Measurements from ENCODE around the gene C1orf159. TPM values are rescaled to one million over a fixed set of nuclear protein-coding genes. Genes with fewer than 3 reads are reported as not detected.
A peak's percentile ranks its signal among the peaks of the same experiment; 100 is the strongest.

C1orf159 gene
- total and polyA plus RNA-seq, 2 of the 8 experiments (the other 6 are each of a cell fraction or from before 2014, with no cell fraction given) = 10.0 to 10.9 TPM

- no peak overlapping the region for H3K9ac ChIP-seq (replicated peaks in 1 of 4; ENCODE audit: extremely low read depth in 1 of 4, low read depth in 3 of 4, low read length in 3 of 4)
- peak overlapping the region; percentile 42 to 85 for H3K4me2 ChIP-seq (ENCODE audit: insufficient read depth in 1 of 2, low read depth in 2 of 2, low read length in 2 of 2)
- H3K14ac ChIP-seq (ENCODE audit: insufficient read length) = no peak overlapping the region
- no peak for FAIRE-seq
- no peak overlapping the region for H2AFZ ChIP-seq (ENCODE audit: low read length)
- H3K79me1 ChIP-seq (ENCODE audit: low read depth, low read length) = no peaks in the 10 kb centered on the region
- H3K4ac ChIP-seq (replicated peaks; ENCODE audit: insufficient read length, low read depth, low read length) = no peak overlapping the region
- peaks cover 1 to 19% (median 10%) of the 10 kb centered on the region in 4 experiments; a peak in 6 of 7 replicates for H3K27me3 ChIP-seq (replicated peaks in 1 of 4; ENCODE audit: control insufficient read depth in 3 of 4, extremely low read depth in 1 of 4, insufficient read depth in 3 of 4, low read length in 3 of 4)
- no peaks in the 10 kb centered on the region for H3K36me3 ChIP-seq (ENCODE audit: control insufficient read depth in 2 of 4, insufficient read depth in 4 of 4, low read length in 3 of 4)
- H3K27ac ChIP-seq (ENCODE audit: low read depth, low read length) = no peak overlapping the region
- no peak for TF ChIP-seq FOSL1 (IDR thresholded peaks at IDR 0.05; ENCODE audit: insufficient read depth, low read depth, low read length)
- H3K23me2 ChIP-seq (ENCODE audit: low read depth, low read length) = peaks cover 7% of the 10 kb centered on the region; the same call in 1 of the 2 replicates
- H2AK5ac ChIP-seq (ENCODE audit: low read depth, low read length) = no peak overlapping the region
- peak overlapping the region; percentile 23 to 83 (median 54) for H3K4me3 ChIP-seq (ENCODE audit: extremely low read depth in 1 of 4, insufficient read depth in 2 of 4, low read depth in 3 of 4, low read length in 4 of 4)
- no peak overlapping the region for H2BK12ac ChIP-seq (ENCODE audit: low read depth, low read length)
- H4K5ac ChIP-seq (ENCODE audit: insufficient read length, low read depth, low read length) = no peak overlapping the region
- peaks cover 0 to 11% (median 6%) of the 10 kb centered on the region in 4 experiments; a peak in 5 of 7 replicates for H3K4me1 ChIP-seq (replicated peaks in 1 of 4; ENCODE audit: control insufficient read depth in 3 of 4, insufficient read depth in 4 of 4, low read length in 3 of 4)
- no peaks in the 10 kb centered on the region for H3K79me2 ChIP-seq (ENCODE audit: control insufficient read depth in 1 of 2, insufficient read depth in 2 of 2, low read length in 2 of 2)
- ChIA-PET CTCF (ENCODE audit: partially characterized antibody) (interaction anchor here (1.1 kb wide), 1 partner anchor 86 kb away, joined by 5 read pairs; the partner anchor contains the start of gene PERM1), POLR2A (ENCODE audit: partially characterized antibody) (interaction anchor here (0.9 to 1.5 kb wide), 5 partner anchors 11 to 65 kb away, joined by 3 to 5 read pairs (median 3); no protein-coding TSS in a partner anchor)
- no peak overlapping the region for H2BK15ac ChIP-seq (ENCODE audit: low read length)
- H3K23ac ChIP-seq (ENCODE audit: insufficient read length) = no peak overlapping the region
- H3K18ac ChIP-seq (ENCODE audit: extremely low read depth, low read length) = no peak overlapping the region
- no peak overlapping the region for H2BK20ac ChIP-seq (ENCODE audit: low read length)
- no peak overlapping the region for H3K56ac ChIP-seq (replicated peaks; ENCODE audit: insufficient read length, low read depth, low read length)
- H2BK5ac ChIP-seq (ENCODE audit: low read depth, low read length) = no peak overlapping the region
- WGBS, 2 experiments (ENCODE audit: extremely low coverage in 1 of 2, insufficient coverage in 1 of 2, insufficient read length in 1 of 2, insufficient replicate concordance in 2 of 2, low coverage in 1 of 2, low lambda C conversion rate in 2 of 2, missing lambda C conversion rate in 1 of 2) = 9% methylated on average over 32 of the region's 55 CpGs; no CpG with 5 or more reads in 1 of the 2 experiments
- peaks cover 0 to 9% of the 10 kb centered on the region in 2 experiments for H4K20me1 ChIP-seq (replicated peaks in 1 of 2; ENCODE audit: control insufficient read depth in 1 of 2, insufficient read depth in 2 of 2, low read length in 2 of 2)
- DNase-seq (ENCODE audit: low read depth in 1 of 2, low spot score in 2 of 2) = peak in 1 of 2 experiments; percentile 71
- no peak overlapping the region for H2BK120ac ChIP-seq (replicated peaks; ENCODE audit: low read depth, low read length)
- H3K9me3 ChIP-seq (ENCODE audit: insufficient read depth in 2 of 2, low read depth in 1 of 2, low read length in 1 of 2) = no peaks in the 10 kb centered on the region
- H4K91ac ChIP-seq (replicated peaks; ENCODE audit: insufficient read length, low read length) = no peak overlapping the region
- H4K8ac ChIP-seq (ENCODE audit: extremely low read depth, insufficient read depth, low read length) = no peak overlapping the region
Measured at GRCh38 chr1:1068517-1069055, 47.3 kb downstream of the C1orf159 start.

All from H1 (cell line).